GM12872 (cell line): ENCODE measurements around the gene ADAM8.
A peak's percentile ranks its signal among the peaks of the same experiment; 100 is the strongest.

Source experiments
- CTCF ChIP-seq: IDR thresholded peaks from 3 replicates; pipeline ENCODE4 v1.5.1; 2011; ENCODE audit warnings: low read depth, mild to moderate bottlenecking, low read length, moderate library complexity; ENCODE audit not compliant: insufficient read depth

The ADAM8 gene

GRCh38 chr10:133310789-133311188, 34.1 kb upstream of the ADAM8 start:
- no peak for TF ChIP-seq CTCF

GRCh38 chr10:133310399-133310755, 33.7 kb upstream of the ADAM8 start:
- TF ChIP-seq CTCF: no peak

GRCh38 chr10:133309720-133310398, 33.2 kb upstream of the ADAM8 start:
- TF ChIP-seq CTCF: no peak

GRCh38 chr10:133309100-133309719, 32.5 kb upstream of the ADAM8 start:
- no peak for TF ChIP-seq CTCF

GRCh38 chr10:133308421-133309099, 31.9 kb upstream of the ADAM8 start, which contains the start of the genes TUBGCP2 and ZNF511:
TUBGCP2 (minus strand) TSS chr10:133308872; CDS start chr10:133302941, 5,931 bp downstream.
ZNF511 (plus strand) TSS chr10:133308914; CDS start chr10:133308944, 30 bp downstream.
- 0 out of 3 replicates have a peak, but pooled peaks have one; percentile 5 for TF ChIP-seq CTCF

- peak; percentile 88 for TF ChIP-seq CTCF
Observed at GRCh38 chr10:133307776-133308420, 31.2 kb upstream of the ADAM8 start.

- TF ChIP-seq CTCF: no peak
Observed at GRCh38 chr10:133306941-133307379, 30.3 kb upstream of the ADAM8 start.
